ENCODE results near the gene AXIN1.
"Not testable (repeated sequence)": the region's sequence is repeated elsewhere in the genome, so short reads cannot be mapped to it uniquely, and the experiment has no call there.

The AXIN1 gene

DNA sequence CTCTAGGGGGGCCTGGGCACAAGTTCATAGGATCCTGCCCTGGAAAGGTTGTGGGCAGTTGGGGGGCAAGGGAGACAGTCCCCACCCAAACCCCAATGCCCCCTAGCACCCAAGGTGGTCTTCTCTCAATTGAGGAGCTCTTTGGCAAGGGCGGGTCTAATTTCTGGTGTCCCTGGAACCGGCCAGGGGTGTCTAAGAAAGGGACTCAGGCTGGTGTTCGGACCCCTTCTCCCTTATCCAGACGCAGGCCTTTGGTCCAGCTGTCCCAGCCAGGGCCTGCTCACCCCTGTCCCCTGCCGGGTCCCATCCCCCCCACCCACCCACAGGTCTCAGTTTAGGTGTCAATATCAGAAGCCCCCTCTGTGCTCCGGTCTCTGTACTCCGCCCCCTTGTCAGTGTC, 73.0 kb downstream of the AXIN1 start:
- DNase-seq: no peak

GRCh38 chr16:278863-279366, 73.6 kb downstream of the AXIN1 start:
- DNase-seq: peak; percentile 50

- DNase-seq: no peak
Observed at GRCh38 chr16:276426-277077, 76.0 kb downstream of the AXIN1 start.

DNA sequence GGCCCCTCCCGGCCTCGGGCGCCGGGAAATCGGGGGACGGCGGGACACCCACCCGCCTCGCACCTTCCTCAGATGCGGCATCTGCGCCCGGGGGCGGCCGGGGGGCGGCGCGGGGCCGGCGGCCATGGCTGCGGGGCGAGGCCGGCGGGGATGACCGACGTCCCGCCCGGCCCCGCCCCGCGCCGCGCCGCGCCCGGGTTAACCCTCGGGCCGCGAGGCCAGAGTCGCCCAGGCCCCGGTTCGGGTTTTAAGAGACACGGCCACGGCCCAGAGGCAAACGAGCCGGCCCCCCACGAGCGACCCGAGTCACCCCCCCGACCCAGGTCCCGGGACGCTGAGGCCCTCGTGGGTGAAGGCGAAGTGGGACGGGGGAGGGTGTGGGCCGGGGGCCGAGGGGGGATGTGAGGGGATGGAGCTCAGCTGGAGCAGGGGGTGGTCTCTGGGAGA, 76.7 kb downstream of the AXIN1 start, which contains the start of gene RGS11:
TSS of gene RGS11 (minus strand) at position 159 of the 447 bp plus-strand sequence. CDS start at position 126, 33 bp downstream.
- no peak for DNase-seq

- peak; percentile 9 for DNase-seq
Observed at GRCh38 chr16:275041-275641, 77.4 kb downstream of the AXIN1 start.

- no peak for DNase-seq
Observed at GRCh38 chr16:273547-274421, 78.7 kb downstream of the AXIN1 start.

DNA sequence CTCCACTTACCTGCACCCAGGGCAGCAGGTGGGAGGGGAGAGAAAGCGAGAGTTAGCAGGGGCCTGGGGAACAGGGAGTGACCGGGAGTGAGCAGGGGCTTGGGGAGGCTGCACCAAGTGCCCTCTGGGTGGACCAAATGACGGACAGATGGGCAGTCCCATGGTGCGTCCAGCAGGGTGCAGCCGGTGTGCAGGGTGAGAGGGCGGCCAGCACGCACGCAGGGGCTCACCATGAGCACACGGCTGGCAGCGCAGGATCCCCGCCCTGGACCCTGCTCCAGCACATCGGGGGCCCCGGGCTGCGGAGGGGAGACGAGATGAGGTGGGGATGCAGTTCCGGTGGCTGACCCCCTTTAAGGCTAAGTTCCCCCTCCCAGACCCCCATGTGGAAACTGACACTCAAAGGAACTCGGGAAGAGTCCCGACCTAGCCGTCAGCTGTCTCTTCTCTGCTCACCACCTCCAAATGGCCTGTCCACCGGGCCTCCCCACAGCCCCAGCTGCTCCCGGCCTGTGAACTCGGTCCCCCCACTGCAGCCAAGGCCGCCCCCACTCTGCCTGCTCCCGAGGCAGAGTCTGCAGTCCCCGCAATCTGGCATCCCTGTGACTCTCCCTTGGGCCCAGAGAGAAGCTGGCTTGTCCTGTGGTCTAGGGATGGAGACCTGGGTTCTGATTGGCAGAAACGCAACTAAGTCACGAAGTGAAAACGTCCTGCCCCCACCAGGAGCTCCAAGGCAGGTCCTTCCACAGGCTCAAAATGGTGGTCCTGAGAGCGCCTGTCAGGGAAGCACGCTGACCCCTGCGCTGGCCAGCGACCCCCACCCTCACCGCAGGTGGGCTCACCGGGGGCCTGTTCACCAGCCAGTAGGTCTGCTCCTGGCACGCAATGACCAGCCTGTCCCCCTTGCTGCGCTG, 79.6 kb downstream of the AXIN1 start:
- no peak for DNase-seq

DNA sequence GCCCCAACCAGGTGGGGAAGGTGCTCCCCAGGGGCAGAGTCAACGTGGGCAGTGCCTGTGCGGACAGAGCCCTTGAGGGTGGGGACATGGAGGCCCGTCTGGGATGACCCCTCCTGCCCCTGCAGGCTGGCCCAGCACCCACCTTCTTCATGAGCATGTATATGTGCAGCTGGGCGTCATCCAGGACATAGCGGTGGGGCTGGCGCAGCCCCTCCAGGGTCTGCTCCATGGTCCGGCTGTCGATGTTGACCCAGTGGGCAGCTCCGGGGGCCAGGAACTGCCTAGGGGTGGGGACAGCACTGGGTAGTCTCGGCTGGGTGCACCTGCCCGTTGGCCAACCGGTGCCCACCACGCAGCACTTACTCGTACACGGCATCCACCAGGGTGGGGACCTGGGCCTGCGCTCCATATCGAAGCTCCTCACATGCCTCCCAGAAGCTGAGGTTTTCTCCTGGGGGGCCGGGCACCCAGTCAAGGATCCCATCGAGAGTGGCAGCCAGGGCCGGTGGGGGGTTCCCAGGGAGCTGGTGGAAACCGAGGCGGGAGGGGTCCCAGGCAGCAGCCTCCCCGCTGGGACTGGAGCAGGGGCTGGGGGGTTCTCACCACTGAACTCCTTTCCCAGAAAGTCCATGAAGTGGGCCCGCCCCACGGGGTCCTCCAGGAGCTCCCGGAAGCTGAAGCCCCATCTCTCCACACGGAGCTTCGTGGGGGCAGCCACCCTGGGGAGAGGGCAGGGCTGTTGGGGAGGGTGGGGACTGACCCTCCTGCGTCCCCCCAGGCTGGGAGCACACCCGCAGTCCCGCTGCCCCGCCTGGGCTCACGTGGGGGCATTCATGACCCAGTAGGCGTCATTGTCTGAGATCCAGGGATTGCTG, 81.9 kb downstream of the AXIN1 start:
- no peak for DNase-seq

DNA sequence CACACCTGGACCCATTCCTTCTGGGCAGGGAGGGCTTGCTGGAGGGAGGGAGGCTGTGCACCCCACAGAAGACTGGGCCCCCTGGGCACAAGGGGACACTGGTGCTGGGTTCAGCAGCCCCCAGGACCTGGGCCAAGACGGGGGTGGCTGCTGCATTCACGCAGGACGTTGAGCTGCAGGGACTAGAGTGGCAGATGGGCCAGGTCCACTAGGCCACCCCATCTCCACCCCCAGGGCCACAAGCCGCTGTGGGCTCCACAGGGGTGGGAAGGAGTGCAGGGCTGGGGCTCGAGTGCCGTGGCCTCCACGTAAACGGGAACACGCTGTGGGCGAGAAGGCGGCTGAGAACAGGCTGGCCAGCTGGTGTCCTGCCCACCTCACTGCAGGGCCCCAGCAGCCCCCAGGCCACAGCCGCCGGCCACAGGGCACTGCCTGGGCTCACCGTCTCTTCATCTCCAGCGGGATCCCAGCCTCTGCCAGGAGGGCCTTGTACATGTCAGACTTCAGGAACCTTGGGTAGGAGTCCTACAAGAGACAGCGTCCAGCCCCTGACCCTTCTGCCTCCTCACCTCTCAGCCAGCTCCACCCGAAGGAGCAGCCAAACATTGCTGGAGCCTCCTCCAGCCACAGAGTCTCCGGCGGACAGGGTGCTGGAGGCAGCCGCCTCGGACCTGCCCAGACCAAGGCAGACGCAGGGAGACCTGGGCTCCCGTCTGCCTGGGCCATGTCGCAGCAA, 83.3 kb downstream of the AXIN1 start:
- DNase-seq: no peak

GRCh38 chr16:268141-269053, 84.1 kb downstream of the AXIN1 start:
- DNase-seq: no peak

DNA sequence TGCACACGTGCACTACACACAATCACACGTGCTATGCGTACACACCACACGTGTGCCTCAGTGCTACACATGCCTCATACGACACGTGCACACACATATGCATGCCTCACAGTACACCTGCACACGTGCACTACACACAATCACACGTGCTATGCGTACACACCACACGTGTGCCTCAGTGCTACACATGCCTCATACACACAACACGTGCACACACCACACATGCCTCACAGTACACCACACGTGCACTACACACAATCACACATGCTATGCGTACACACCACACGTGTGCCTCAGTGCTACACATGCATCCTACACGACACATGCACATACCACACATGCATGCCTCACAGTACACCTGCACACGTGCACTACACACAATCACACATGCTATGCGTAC, 85.0 kb downstream of the AXIN1 start:
- not testable (repeated sequence) for DNase-seq

DNA sequence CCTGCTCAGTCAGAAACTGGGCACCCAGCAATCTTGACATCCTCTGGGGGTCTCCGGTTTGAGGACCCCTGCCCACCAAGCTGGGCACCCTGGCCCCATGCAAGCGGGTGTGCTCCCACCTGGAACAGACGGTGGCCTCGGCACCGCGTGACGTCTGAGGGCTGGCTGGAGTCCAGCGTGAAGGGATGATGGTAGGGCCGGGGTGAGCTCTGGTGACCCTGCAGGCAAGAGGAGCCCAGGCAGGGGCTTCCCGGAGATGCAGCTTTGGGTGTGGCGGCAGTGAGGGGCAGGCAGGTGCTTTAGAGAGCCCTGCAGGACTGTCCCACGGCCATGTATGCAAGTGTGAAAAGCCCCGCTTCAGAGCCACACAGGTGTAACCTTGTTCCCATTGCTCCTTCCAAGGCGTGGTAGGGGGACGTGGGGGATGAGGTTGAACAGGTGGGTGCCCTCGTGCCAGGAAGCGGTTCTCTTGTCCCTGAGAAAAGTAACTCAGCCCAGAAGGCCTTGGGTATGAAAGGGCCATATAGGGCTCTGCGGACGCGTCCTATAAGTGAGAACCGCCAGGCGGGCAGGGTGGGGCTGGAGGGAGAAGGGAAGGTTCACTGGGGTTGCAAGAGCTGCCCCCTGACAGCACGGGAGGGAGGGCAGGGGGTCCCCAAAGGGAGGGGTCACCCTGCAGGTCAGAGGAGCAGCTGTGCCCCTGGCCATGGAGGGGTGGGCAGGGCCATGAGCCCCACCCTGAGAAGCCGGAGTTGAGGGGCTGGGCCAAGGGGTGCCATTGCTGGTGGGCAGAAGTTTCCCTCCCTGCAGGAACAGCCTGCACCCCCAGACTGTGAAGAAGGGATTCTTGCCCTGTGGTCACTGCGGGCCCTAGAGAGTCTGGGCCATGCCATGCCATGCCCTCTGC, 86.0 kb downstream of the AXIN1 start:
- DNase-seq: no peak

- DNase-seq: no peak
Observed at GRCh38 chr16:265711-266110, 86.8 kb downstream of the AXIN1 start.

GRCh38 chr16:265002-265529, 87.5 kb downstream of the AXIN1 start:
- no peak for DNase-seq

- DNase-seq: no peak
Observed at GRCh38 chr16:264440-264951, 88.0 kb downstream of the AXIN1 start.

DNA sequence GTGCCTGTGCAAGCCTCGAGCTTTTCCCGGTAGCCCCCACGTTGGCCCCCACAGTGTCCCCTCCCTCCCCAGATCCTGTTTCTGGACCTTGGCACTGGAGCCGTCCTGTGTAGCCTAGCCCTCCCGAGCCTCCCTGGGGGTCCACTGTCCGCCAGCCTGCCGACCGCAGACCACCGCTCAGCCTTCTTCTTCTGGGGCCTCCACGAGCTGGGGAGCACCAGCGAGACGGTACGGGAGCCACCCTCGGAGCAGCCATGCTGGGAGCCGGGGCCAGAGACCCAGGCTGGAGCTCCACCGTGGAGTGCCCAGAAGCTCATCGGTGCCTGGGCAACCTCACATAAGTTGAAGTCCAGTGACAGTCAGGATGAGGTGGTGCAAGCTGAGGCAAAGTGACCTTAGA, 88.6 kb downstream of the AXIN1 start:
- no peak for DNase-seq

GRCh38 chr16:263182-263774, 89.2 kb downstream of the AXIN1 start:
- no peak for DNase-seq
